Fibroblast of peridontal ligament (primary cell): ENCODE data around the gene KIF15.
"Not testable (repeated sequence)": the region's sequence is repeated elsewhere in the genome, so short reads cannot be mapped to it uniquely, and the experiment has no call there.

ENCODE experiments used
- DNase-seq: peaks from one replicate; pipeline ENCODE4 v3.0.0-alpha.2; 2010; ENCODE audit errors: extremely low read depth

KIF15 gene

DNA sequence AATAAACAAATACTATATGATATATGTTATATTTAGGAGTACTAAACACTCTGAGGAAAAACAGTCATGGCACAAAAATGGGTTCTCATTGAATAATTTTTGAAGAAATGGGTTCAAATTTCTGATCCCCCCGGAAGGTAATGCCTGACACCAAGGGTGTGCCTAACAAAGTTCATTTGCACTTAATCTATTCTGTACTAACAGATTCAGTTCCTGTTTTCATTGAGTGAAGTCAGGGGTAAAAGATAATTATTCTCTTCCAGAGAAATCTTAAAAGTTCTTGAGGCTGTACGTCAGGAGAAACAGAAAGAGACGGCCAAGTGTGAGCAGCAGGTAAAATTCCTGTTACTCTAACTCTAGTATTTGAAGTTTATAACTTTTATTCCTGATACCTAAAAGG, 65.6 kb downstream of the KIF15 start:
- DNase-seq = no peak

DNA sequence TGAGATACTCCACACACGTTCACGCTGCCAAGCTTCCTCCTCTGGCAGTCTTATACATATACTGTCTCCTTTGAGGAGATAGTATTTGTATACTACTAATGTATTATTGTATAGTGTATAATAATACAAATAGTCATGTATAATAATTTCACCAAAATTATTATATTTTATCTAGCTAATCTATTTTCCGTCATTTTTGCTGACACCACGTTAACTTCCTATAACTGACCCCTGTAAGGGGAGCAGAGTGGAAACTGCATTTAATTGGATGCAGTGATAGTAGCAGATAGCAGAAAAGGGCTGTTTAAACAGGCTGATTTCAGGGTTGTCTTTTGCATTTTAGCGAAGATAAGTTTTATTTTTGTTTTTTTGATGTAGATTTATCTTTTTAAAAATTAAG, 69.6 kb downstream of the KIF15 start:
- DNase-seq = no peak

GRCh38 chr3:44832032-44832431, 70.4 kb downstream of the KIF15 start:
- DNase-seq = no peak

DNA sequence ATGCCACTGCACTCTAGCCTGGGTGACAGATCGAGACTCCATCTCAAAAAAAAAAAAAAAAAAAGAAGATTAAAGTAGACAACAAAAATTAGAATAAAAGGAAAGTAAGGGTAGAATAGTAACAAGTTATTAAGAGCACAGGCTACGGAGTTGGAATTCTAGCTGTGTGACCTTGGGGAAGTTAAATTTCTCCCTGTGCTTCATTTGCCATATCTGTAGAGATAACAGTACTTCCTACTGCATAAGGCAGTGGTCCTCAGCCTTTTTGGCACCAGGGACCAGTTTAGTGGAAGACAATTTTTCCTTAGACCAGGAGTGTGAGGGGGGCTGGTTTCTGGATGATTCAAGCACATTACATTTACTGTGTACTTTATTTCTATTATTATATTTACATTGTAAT, 71.4 kb downstream of the KIF15 start:
- no peak for DNase-seq

DNA sequence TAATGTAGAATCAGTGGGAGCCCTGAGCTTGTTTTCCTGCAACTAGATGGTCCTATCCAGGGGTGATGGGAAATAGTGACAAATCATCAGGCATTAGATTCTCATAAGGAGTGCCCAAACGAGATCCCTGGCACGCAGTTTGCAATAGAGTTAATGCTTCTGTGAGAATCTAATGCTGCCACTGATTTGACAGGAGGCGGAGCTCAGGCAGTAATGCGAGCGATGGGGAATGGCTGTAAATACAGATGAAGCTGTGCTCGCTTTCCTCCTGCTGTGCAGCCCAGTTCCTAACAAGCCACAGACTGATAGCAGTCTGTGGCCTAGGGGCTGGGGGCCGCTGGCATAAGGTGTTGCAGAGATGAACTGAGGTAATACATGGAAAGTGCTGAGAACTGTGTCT, 71.8 kb downstream of the KIF15 start:
- no peak for DNase-seq

DNA sequence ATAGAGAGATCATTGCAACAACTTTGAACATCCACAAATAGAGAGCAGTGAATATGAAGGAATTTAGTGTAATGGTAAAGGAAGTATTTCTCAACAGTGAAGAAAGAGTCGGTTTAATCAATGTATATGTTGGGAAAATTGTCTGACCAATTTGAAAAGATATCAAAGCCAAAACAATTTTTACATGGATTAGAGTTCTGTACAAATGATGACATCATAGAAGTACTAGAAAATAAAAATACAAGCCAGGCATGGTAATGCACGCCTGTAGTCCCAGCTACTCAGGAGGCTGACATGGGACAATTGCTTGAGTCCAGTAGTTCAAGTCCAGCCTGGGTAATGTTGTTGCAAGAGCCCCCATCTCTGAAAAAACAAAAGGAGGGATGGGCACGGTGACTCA, 74.1 kb downstream of the KIF15 start:
- no peak for DNase-seq

DNA sequence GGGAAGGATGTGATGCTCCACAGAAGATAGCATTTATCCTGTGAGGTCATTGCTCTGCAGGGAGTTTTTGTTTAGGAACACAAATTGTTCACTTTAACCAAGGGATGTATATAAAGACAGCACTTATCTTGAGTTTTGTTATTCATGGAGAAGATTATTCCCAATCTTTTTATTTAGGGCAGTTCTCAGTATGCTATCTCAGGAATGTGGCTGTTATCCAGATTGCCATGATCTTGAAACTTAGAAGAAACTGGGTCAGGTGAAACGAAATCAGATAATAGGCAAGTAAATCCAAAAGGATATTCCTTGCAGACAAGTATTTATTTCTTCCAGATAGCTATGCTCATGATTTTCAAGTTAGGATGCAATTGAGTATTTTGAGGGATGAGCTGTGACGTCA, 80.8 kb downstream of the KIF15 start:
- no peak for DNase-seq

GRCh38 chr3:44845528-44846520, 84.2 kb downstream of the KIF15 start:
- peak; percentile 41 for DNase-seq

- no peak for DNase-seq
Observed at GRCh38 chr3:44848634-44849033, 87.0 kb downstream of the KIF15 start.

DNA sequence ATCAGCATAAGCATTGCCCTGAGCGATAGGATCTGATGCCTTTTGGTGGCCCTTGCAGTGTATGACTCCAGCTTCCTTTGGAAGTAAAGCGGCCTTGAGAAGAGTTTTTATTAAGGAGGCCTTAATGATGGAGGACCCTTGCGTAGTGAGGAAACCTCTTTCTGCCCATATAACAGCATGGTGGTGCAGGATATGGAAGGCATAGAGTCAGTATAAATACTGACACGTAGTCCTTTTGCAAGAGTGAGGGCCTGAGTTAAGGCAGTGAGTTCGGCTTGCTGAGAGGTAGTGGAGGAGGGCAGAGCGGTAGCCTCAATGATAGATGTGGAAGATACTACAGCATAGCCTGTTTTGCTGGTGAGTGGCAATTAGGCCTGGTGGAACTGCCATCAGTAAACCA, 95.1 kb downstream of the KIF15 start:
- not testable (repeated sequence) for DNase-seq

DNA sequence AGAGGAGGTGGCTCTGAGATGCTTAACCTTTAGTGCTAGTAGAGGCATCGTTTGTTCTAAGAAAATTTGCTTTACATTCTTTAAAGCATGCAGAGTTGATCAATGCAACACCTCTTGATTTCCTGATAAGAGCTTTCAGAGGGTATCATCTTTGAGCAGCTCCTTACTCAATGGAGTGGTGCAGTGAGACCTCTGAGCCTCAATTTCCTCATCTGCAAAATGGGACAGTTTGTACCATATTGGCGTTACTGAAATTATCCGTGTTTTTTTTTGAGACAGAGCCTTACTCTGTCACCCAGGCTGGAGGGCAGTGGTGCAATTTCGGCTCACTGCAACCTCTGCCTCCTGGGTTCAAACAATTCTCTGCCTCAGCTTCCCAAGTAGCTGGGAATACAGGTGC, 98.5 kb downstream of the KIF15 start:
- DNase-seq = no peak

GRCh38 chr3:44861412-44862225, 100.0 kb downstream of the KIF15 start, which contains the start of gene TMEM42:
TSS of gene TMEM42 (plus strand) at chr3:44861912. CDS start at chr3:44861925, 13 bp downstream.
- peak; percentile 89 for DNase-seq

DNA sequence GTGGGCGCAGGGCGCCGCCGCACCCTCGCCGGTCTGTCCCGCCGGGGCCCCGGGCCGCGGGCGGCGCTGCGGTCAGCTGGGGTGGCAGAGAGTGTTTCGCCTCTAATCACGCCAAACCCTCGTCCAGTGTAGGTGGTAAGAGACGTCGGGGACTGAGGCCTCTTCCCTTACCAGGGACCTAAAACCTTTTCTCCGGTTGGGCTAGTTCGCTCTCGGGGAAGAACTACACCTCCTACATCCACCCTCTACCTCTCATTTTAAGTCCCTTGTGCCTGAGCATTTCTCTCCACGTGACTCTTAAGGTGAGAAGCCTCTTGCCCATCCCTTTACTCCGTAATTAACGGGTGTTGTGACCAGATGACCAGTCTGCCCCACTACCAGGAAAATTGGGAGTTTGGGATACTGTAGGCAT, 100.6 kb downstream of the KIF15 start:
- DNase-seq = peak; percentile 33

DNA sequence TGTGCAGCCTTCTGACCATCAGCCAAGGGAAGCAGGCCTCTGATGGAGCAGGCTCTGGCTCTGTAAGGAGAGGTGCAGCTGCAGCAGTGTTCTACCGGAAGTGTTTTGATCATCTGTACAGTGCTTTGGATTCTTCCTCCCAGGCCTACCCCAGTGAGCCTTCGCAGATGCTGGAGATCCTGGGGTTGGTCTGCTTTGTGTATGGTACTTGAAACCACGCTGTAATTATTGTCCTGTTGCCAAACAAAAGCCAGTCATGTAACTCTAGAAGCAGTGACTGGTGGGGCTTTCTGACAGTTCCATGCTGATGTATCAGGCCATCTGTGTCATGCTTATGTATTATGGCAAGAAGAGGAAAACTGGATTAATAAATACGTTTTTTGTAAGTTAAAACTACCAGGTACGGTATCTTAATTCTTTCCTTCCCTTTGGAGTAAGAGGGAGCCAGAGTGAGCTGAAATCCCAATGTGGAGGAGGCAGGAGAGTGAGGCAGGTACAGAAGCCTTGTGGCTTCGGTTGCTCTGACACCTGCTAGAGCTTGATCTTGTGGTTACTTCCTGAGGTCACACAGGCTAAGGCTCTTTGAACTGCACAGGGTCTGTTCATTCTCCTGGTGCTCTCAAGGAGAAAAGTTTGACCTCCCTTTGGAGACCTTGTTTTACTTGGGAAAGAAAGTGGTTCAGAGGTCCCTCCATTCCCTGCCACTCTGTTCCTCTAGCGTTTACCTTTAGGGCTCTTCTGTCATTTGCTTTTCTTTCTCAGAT, 103.9 kb downstream of the KIF15 start:
- peak; percentile 51 for DNase-seq

DNA sequence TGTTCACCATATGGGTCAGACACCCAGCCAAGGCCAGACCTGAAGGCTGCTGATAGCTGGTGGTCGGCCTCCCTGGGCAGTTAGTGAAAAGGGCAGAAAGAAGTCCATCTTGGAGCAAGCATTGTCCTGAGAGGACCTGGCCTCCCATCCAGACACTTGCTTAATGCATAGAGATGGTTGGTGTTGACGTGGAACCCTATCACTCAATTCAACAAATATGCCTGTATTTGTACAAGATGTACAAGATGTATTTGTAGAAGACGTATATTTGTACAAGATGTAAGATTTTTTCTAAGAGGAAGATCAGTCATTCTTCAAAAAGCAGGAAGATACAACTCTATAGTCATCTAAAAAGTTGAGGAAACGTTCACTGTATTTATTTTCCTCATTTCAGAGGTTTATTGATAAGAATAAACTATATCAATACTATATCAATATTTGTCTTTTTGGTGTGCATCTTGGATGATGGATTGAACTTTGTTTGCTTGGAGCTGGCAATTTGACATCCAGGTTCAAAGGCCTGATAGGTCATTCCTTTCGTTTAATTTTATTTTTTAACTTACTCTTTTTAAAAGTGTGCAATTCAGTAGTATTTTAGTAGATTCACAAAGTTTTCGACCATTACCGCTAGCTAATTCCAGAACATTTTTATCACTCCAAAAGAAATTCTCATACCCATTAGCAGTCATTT, 106.0 kb downstream of the KIF15 start:
- DNase-seq = no peak

DNA sequence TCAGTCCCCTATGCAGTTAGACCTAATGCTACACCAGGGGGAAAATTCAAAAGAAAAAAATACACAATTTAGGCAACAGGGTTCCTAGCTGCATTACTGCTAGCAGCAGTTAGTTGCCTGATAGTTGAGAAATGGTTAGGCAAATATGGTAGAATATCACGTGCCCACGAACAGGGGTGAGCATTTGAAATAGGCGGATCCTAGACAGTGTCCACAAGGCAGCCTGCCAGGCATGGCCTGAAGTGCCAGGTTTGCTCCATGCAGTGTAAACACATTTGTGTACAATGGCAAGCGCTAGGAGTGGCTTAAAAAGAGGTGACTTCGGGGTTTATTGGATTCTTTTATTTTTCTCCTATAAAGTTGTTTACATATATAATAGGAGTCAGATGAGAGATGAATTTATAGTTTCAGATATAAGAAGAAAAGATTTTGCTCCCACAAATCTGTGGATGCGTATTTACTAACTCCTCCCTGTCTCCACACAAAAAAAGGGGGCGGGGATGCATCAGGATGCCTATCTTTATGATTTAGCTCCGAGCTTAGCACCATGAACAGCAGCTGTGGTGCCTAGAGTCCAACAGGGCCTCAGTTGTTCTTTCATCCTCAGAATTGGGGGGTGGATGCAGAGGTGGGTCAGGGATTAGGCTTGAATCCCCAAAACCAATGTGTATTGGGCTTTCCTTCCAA, 108.9 kb downstream of the KIF15 start:
- DNase-seq = no peak

- no peak for DNase-seq
Observed at GRCh38 chr3:44874308-44874707, 112.7 kb downstream of the KIF15 start, which contains the start of gene TGM4. TSS of gene TGM4 (plus strand) at chr3:44874608. CDS start at chr3:44874679, 71 bp downstream.

GRCh38 chr3:44875596-44875995, 114.0 kb downstream of the KIF15 start:
- DNase-seq = no peak

- no peak for DNase-seq
Observed at GRCh38 chr3:44877333-44877732, 115.7 kb downstream of the KIF15 start.

- DNase-seq = no peak
Observed at GRCh38 chr3:44880284-44880683, 118.7 kb downstream of the KIF15 start.
